ENCODE data around the gene DYNC1I1. TPM values are rescaled to one million over a fixed set of nuclear protein-coding genes. Genes with fewer than 3 reads are reported as not detected.
"Not testable (repeated sequence)": the region's sequence is repeated elsewhere in the genome, so short reads cannot be mapped to it uniquely, and the experiment has no call there.

DYNC1I1 gene
- total and polyA plus RNA-seq, 10 donors: 0.21 to 7.5 (median 0.86) TPM

DNA sequence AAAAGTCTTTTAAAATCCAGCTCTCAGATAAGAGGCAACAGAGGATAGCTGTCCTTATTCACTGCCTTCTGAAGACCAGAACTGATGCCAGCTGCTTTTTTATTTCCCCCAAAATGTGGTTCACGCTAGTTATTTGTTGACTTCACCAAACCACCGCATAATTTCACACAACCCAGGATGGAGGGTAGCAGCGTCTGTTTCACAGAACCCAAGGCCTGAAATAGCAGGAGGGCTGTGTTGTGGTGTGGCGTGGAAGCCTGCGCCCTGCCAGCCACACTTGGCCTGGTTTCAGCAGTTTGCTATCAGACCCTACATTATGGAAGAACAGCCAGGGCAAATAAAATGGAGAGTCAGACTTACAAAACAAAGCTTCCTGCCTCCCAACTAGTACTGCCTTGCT, 155.4 kb downstream of the DYNC1I1 start:
- no peak for DNase-seq
- 46 to 68% (median 56%) methylated on average over 5 of the region's 5 CpGs for WGBS, 5 donors
- no peak for TF ChIP-seq POLR2A (IDR thresholded peaks at IDR 0.05)
- TF ChIP-seq, protein P1, sequence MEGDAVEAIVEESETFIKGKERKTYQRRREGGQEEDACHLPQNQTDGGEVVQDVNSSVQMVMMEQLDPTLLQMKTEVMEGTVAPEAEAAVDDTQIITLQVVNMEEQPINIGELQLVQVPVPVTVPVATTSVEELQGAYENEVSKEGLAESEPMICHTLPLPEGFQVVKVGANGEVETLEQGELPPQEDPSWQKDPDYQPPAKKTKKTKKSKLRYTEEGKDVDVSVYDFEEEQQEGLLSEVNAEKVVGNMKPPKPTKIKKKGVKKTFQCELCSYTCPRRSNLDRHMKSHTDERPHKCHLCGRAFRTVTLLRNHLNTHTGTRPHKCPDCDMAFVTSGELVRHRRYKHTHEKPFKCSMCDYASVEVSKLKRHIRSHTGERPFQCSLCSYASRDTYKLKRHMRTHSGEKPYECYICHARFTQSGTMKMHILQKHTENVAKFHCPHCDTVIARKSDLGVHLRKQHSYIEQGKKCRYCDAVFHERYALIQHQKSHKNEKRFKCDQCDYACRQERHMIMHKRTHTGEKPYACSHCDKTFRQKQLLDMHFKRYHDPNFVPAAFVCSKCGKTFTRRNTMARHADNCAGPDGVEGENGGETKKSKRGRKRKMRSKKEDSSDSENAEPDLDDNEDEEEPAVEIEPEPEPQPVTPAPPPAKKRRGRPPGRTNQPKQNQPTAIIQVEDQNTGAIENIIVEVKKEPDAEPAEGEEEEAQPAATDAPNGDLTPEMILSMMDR (IDR thresholded peaks at IDR 0.05 in 8 of 11, conservative IDR thresholded peaks at IDR 0.05 in 3 of 11): no peak
- TF ChIP-seq POLR2AphosphoS5 (IDR thresholded peaks at IDR 0.05): no peak
- Histone ChIP-seq H3K36me3 (no peaks in the 10 kb centered on the region), H3K27me3 (replicated peaks in 1 of 7) (peaks cover 0 to 11% (median 0%) of the 10 kb centered on the region in 7 donors), H3K4me3 (no peak overlapping the region), H3K4me1 (peaks cover 0 to 9% (median 2%) of the 10 kb centered on the region in 6 donors), H3K27ac (no peak overlapping the region), H3K9me3 (no peaks in the 10 kb centered on the region)
- intact Hi-C loops (cut with DNase I; ENCODE audit: low total_unique reads): no loop called here

DNA sequence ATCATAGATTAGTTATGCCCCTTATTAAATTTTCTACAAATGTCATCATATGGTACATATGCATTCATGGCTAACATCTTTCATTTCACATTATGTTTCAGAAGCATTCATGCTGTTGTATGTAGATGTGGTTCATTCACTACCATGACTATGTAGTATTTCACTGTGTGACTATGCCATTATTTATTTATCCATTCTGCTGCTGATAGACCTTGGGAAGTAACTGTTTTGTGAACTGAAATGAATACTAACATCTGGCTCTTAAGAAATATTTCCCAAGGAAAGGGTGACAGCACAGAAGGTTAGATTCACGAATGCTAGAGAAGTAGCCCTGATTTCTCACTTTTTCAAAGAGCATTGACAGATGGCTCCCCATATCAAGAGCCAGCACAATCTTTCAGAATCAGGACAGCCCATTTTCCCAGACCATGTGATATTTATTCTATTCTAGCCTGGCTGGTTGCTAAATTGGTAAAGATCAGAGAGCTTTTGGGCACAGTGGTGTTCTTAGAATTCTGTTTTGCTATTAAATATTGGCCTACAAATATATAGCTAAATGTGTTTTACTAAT, 157.4 kb downstream of the DYNC1I1 start:
- Histone ChIP-seq H3K4me3 (no peak overlapping the region), H3K36me3 (no peaks in the 10 kb centered on the region), H3K4me1 (peaks cover 0 to 9% (median 2%) of the 10 kb centered on the region in 6 donors), H3K27me3 (replicated peaks in 1 of 7) (peaks cover 0 to 7% (median 0%) of the 10 kb centered on the region in 7 donors), H3K9me3 (no peaks in the 10 kb centered on the region), H3K27ac (no peak overlapping the region)
- no peak for DNase-seq
- intact Hi-C loops (cut with DNase I; ENCODE audit: low total_unique reads): no loop called here
- WGBS, 5 donors: 61 to 80% (median 73%) methylated on average over 1 of the region's 1 CpG
- no peak for TF ChIP-seq POLR2AphosphoS5 (IDR thresholded peaks at IDR 0.05)
- TF ChIP-seq, protein P1 (IDR thresholded peaks at IDR 0.05 in 8 of 11, conservative IDR thresholded peaks at IDR 0.05 in 3 of 11): no peak
- no peak for TF ChIP-seq POLR2A (IDR thresholded peaks at IDR 0.05)

DNA sequence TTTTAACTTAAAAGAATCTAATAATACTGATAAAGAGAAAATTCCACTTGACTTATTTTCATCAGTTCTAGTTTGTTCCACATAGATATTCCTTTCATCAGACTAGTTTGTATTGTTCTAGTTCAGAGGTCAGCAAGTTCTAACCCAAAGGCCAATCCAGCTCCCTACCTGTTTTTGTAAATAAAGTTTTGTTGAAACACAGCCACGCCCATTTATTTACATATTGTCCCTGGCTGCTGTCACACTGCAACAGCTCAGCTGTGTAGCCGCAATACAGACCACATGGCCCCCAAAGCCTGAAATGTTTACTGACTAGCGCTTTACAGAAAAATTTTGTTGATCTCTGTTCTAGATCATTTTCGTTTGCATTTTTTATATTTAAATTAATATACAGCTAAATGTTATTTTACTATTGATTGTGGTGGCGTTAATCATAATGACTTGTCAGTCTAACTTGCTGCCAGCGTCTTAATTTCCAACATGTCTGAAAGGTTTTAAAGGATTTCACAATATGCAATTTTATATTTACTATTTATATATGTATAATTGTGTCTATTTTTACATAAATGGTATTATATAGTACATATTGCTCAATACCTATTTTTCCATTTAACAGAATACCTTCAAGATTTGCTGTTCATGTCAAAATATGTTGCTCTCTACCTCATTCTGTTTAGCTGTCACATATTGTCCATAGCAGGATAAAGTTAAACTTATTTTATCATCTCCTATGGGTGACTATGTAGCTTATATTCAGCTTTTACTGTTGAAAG, 159.3 kb downstream of the DYNC1I1 start:
- DNase-seq: no peak
- H3K4me3 ChIP-seq: no peak overlapping the region
- peaks cover 0 to 7% (median 0%) of the 10 kb centered on the region in 7 donors for H3K27me3 ChIP-seq (replicated peaks in 1 of 7)
- H3K27ac ChIP-seq: no peak overlapping the region
- intact Hi-C loops (cut with DNase I; ENCODE audit: low total_unique reads): no loop called here
- WGBS, 5 donors: 79 to 93% (median 86%) methylated on average over 6 of the region's 6 CpGs
- no peaks in the 10 kb centered on the region for H3K4me1 ChIP-seq
- TF ChIP-seq POLR2A (IDR thresholded peaks at IDR 0.05) (no peak), POLR2AphosphoS5 (IDR thresholded peaks at IDR 0.05) (no peak)
- TF ChIP-seq, protein P1 (IDR thresholded peaks at IDR 0.05 in 8 of 11, conservative IDR thresholded peaks at IDR 0.05 in 3 of 11): no peak
- no peaks in the 10 kb centered on the region for H3K9me3 ChIP-seq
- H3K36me3 ChIP-seq: no peaks in the 10 kb centered on the region

DNA sequence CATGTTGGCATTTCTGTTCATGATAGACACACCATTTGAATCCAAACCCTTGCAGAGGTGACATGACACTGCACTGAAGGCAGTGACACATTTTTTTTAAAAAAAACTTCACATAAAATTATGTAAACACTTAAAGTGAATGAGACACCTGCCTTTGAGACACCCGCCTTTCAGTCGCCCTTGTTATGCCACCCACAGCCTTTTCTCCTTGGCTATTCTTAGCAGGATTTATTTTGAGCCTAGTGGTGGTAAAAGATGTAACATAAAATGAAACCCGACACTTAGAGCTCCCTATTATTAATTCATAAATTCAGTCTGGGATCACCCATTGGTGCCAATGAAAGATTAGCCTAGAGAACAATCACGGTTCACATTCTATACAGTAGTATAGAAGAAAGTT, 161.3 kb downstream of the DYNC1I1 start:
- WGBS, 5 donors: 77 to 85% (median 83%) methylated on average over 4 of the region's 4 CpGs

DNA sequence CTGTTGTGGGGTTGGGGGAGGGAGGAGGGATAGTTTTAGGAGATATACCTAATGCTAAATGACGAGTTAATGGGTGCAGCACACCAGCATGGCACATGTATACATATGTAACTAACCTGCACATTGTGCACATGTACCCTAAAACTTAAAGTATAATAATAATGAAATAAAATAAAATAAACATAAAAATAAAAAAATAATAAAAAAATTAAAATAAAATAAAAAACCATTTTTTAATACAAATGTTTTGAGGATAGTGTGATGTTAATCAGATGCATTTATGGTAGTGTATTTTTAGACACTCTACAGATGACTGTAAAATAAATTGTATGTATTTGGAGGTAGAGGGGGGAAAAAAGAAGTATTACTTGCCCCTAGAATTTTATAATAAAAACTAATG, 172.5 kb downstream of the DYNC1I1 start:
- intact Hi-C loops (cut with DNase I; ENCODE audit: low total_unique reads); H3K27ac ChIP-seq; H3K9me3 ChIP-seq; H3K4me3 ChIP-seq; H3K4me1 ChIP-seq; DNase-seq; H3K27me3 ChIP-seq (replicated peaks in 1 of 7); H3K36me3 ChIP-seq: not testable (repeated sequence)
- 58 to 92% methylated on average over 1 of the region's 1 CpG; no CpG with 5 or more reads in 3 of the 5 donors for WGBS, 5 donors

More for the DNA sequence above, 161.3 kb downstream of the DYNC1I1 start:
- DNase-seq: no peak
- Histone ChIP-seq H3K9me3 (no peaks in the 10 kb centered on the region), H3K4me1 (no peaks in the 10 kb centered on the region), H3K36me3 (no peaks in the 10 kb centered on the region), H3K27me3 (replicated peaks in 1 of 7) (no peaks in the 10 kb centered on the region), H3K27ac (no peak overlapping the region), H3K4me3 (no peak overlapping the region)
- TF ChIP-seq, protein P1 (IDR thresholded peaks at IDR 0.05 in 8 of 11, conservative IDR thresholded peaks at IDR 0.05 in 3 of 11): no peak
- TF ChIP-seq POLR2AphosphoS5 (IDR thresholded peaks at IDR 0.05) (no peak), POLR2A (IDR thresholded peaks at IDR 0.05) (no peak)
- intact Hi-C loops (cut with DNase I; ENCODE audit: low total_unique reads): no loop called here
